GM23338 (cell line): Measurements from ENCODE around the gene SLC5A12. TPM values are rescaled to one million over a fixed set of nuclear protein-coding genes. Genes with fewer than 3 reads are reported as not detected.

Experiments used
- ATAC-seq: fragments of 200-7000 bp; cut with Tn5 transposase; 3 replicates; pipeline ENCODE4 v1.9.1; 2020
- DNase-seq: peaks from one replicate; pipeline ENCODE4 v3.0.0-alpha.2; 2015; ENCODE audit warnings: low spot score
- H2AFZ ChIP-seq: fragments of 200-600 bp; sonication (generic); 2 replicates; pipeline ENCODE4 v1.8.0; 2016; ENCODE audit warnings: antibody characterized with exemption, mild to moderate bottlenecking, moderate library complexity
- H3F3A ChIP-seq: fragments of 200-600 bp; sonication (generic); replicated peaks from 2 replicates; pipeline ENCODE4 v1.8.0; 2017; ENCODE audit warnings: antibody characterized with exemption, mixed run types, low read depth
- H3K27ac ChIP-seq: fragments of 200-600 bp; sonication (generic); 2 replicates; pipeline ENCODE4 v1.6.1; 2016; ENCODE audit warnings: low read depth
- H3K27me3 ChIP-seq: fragments of 200-600 bp; sonication (generic); 2 replicates; pipeline ENCODE4 v1.8.0; 2016; ENCODE audit warnings: mild to moderate bottlenecking, mixed run types, moderate library complexity; ENCODE audit not compliant: insufficient read depth
- H3K36me3 ChIP-seq: fragments of 200-600 bp; sonication (generic); 2 replicates; pipeline ENCODE4 v1.8.0; 2016; ENCODE audit warnings: mild to moderate bottlenecking; ENCODE audit not compliant: insufficient read depth
- H3K4me1 ChIP-seq: fragments of 200-600 bp; sonication (generic); 2 replicates; pipeline ENCODE4 v1.8.0; 2016; ENCODE audit warnings: mild to moderate bottlenecking, moderate library complexity; ENCODE audit not compliant: insufficient read depth
- H3K4me2 ChIP-seq: fragments of 200-600 bp; sonication (generic); 2 replicates; pipeline ENCODE4 v1.7.1; 2017; ENCODE audit warnings: mixed run types
- H3K4me3 ChIP-seq: fragments of 200-600 bp; sonication (generic); 2 replicates; pipeline ENCODE4 v1.6.1; 2016; ENCODE audit warnings: mixed run types
- H3K79me2 ChIP-seq: fragments of 200-600 bp; sonication (generic); replicated peaks from 2 replicates; pipeline ENCODE4 v1.8.0; 2017; ENCODE audit warnings: mild to moderate bottlenecking; ENCODE audit not compliant: insufficient read depth
- H3K9me2 ChIP-seq: fragments of 200-600 bp; sonication (generic); 2 replicates; pipeline ENCODE4 v1.8.0; 2017; ENCODE audit not compliant: insufficient read depth
- H4K20me1 ChIP-seq: fragments of 200-600 bp; sonication (generic); replicated peaks from 2 replicates; pipeline ENCODE4 v1.8.0; 2017; ENCODE audit warnings: mild to moderate bottlenecking; ENCODE audit not compliant: insufficient read depth
- H3K27ac Mint-ChIP-seq: 2 replicates; pipeline ENCODE4 v1.8.0; 2020; ENCODE audit warnings: inconsistent platforms, mild to moderate bottlenecking, moderate library complexity, mixed read lengths
- H3K27me3 Mint-ChIP-seq: 3 replicates; pipeline ENCODE4 v1.8.0; 2022; ENCODE audit warnings: low read depth, mild to moderate bottlenecking, moderate library complexity, mixed read lengths, inconsistent platforms; ENCODE audit not compliant: insufficient read depth, poor library complexity
- H3K36me3 Mint-ChIP-seq: 3 replicates; pipeline ENCODE4 v1.8.0; 2021; ENCODE audit warnings: low read depth, mild to moderate bottlenecking, inconsistent platforms, moderate library complexity, mixed read lengths
- H3K4me1 Mint-ChIP-seq: 3 replicates; pipeline ENCODE4 v1.8.0; 2020; ENCODE audit warnings: mild to moderate bottlenecking, inconsistent platforms, mixed read lengths
- H3K4me3 Mint-ChIP-seq: 3 replicates; pipeline ENCODE4 v1.8.0; 2021; ENCODE audit warnings: moderate library complexity, mild to moderate bottlenecking, inconsistent platforms, mixed read lengths
- H3K9me3 Mint-ChIP-seq: 3 replicates; pipeline ENCODE4 v1.8.0; 2020; ENCODE audit warnings: moderate library complexity, mild to moderate bottlenecking, inconsistent platforms, mixed read lengths
- CREB1 ChIP-seq: fragments of 250-450 bp; sonication (Bioruptor Pico); IDR thresholded peaks from 2 replicates; pipeline ENCODE4 v1.5.0; 2020; ENCODE audit warnings: low read depth, mild to moderate bottlenecking, moderate library complexity
- CTCF ChIP-seq, 2 experiments: fragments of 200-600 bp in 1 of 2; sonication (generic) in 1 of 2; conservative IDR thresholded peaks; 2 replicates each; pipeline versions ENCODE4 v1.5.1 to v1.6.1; 2016 to 2017; ENCODE audit warnings: antibody characterized with exemption in 2 of 2, low read depth in 2 of 2, mild to moderate bottlenecking in 2 of 2, moderate library complexity in 1 of 2
- POLR2AphosphoS5 ChIP-seq: IDR thresholded peaks from 2 replicates; pipeline ENCODE4 v1.6.1; 2016; ENCODE audit warnings: antibody characterized with exemption, low read depth
- REST ChIP-seq: IDR thresholded peaks from one replicate; pipeline ENCODE4 v1.6.1; 2018; ENCODE audit warnings: antibody characterized with exemption; ENCODE audit not compliant: unreplicated experiment
- STAT1 ChIP-seq: IDR thresholded peaks from one replicate; pipeline ENCODE4 v1.6.1; 2016; ENCODE audit warnings: antibody characterized with exemption; ENCODE audit not compliant: unreplicated experiment
- ZNF331 ChIP-seq: fragments of 250-450 bp; sonication (Bioruptor Pico); IDR thresholded peaks from 2 replicates; pipeline ENCODE4 v1.5.0; 2020; ENCODE audit warnings: low read depth, mild to moderate bottlenecking, moderate library complexity
- polyA plus RNA-seq: library from polyadenylated mRNA; unstranded; fragments of >200 nt; fragmentation: Nextera tagmentation; extraction: Ambion mirVana; gene quantifications from 2 replicates; pipeline ENCODE4 v1.2.1, GENCODE V29; 2016
- total RNA-seq: library from RNA; depleted of rRNA; stranded (reverse); fragments of >200 nt; shearing (Covaris generic); gene quantifications from 2 replicates; pipeline ENCODE4 v1.2.3, GENCODE V29; 2014

The SLC5A12 gene
- total and polyA plus RNA-seq, 2 experiments from 2014 or later = 0.60 to 1.4 TPM

- ATAC-seq (no peak), DNase-seq (no peak)
- Histone ChIP-seq H2AFZ (no peak overlapping the region), H3K9me2 (no peaks in the 10 kb centered on the region), H4K20me1 (no peaks in the 10 kb centered on the region), H3K36me3 (no peaks in the 10 kb centered on the region), H3K27ac (no peak overlapping the region), H3F3A (no peaks in the 10 kb centered on the region), H3K79me2 (no peaks in the 10 kb centered on the region), H3K4me1 (no peaks in the 10 kb centered on the region), H3K4me2 (no peak overlapping the region), H3K4me3 (no peak overlapping the region), H3K27me3 (no peaks in the 10 kb centered on the region)
- Mint-ChIP-seq H3K9me3 (no peaks in the 10 kb centered on the region), H3K27ac (no peak overlapping the region), H3K36me3 (no peaks in the 10 kb centered on the region), H3K4me3 (no peak overlapping the region), H3K4me1 (no peaks in the 10 kb centered on the region), H3K27me3 (no peaks in the 10 kb centered on the region)
- TF ChIP-seq POLR2AphosphoS5 = no peak
These were observed 46.5 kb downstream of the SLC5A12 start for GRCh38 chr11:26675233-26675928.

GRCh38 chr11:26665946-26666345, 55.9 kb downstream of the SLC5A12 start:
- TF ChIP-seq ZNF331 = no peak
- no peak for TF ChIP-seq STAT1
- Histone ChIP-seq H3K79me2 (no peaks in the 10 kb centered on the region), H3K9me2 (no peaks in the 10 kb centered on the region), H3K4me3 (no peak overlapping the region), H3K27me3 (no peaks in the 10 kb centered on the region), H3F3A (no peaks in the 10 kb centered on the region), H3K27ac (no peak overlapping the region), H3K4me2 (no peak overlapping the region), H2AFZ (no peak overlapping the region), H4K20me1 (no peaks in the 10 kb centered on the region), H3K4me1 (no peaks in the 10 kb centered on the region), H3K36me3 (no peaks in the 10 kb centered on the region)
- H3K4me3 Mint-ChIP-seq = no peak overlapping the region
- DNase-seq (no peak), ATAC-seq (no peak)
- H3K27me3 Mint-ChIP-seq = no peaks in the 10 kb centered on the region
- H3K9me3 Mint-ChIP-seq = no peaks in the 10 kb centered on the region
- peaks cover 8% of the 10 kb centered on the region for H3K4me1 Mint-ChIP-seq
- H3K27ac Mint-ChIP-seq = no peak overlapping the region
- no peaks in the 10 kb centered on the region for H3K36me3 Mint-ChIP-seq

GRCh38 chr11:26665036-26665435, 56.8 kb downstream of the SLC5A12 start:
- H3K36me3 Mint-ChIP-seq = no peaks in the 10 kb centered on the region
- Histone ChIP-seq H3K4me3 (no peak overlapping the region), H2AFZ (no peak overlapping the region), H3K27ac (no peak overlapping the region), H3K4me2 (no peak overlapping the region), H3K27me3 (no peaks in the 10 kb centered on the region), H3K9me2 (no peaks in the 10 kb centered on the region), H4K20me1 (no peaks in the 10 kb centered on the region), H3K79me2 (no peaks in the 10 kb centered on the region), H3K4me1 (no peaks in the 10 kb centered on the region), H3F3A (no peaks in the 10 kb centered on the region), H3K36me3 (no peaks in the 10 kb centered on the region)
- ATAC-seq = no peak
- H3K4me3 Mint-ChIP-seq = no peak overlapping the region
- no peak overlapping the region for H3K27ac Mint-ChIP-seq
- H3K9me3 Mint-ChIP-seq = no peaks in the 10 kb centered on the region
- H3K4me1 Mint-ChIP-seq = peaks cover 8% of the 10 kb centered on the region
- no peaks in the 10 kb centered on the region for H3K27me3 Mint-ChIP-seq
- no peak for DNase-seq
- TF ChIP-seq CREB1 (CRISPR knock-in tag) (no peak), CTCF (conservative IDR thresholded peaks at IDR 0.05; ENCODE audit: low read depth in 2 of 2) (no peak), REST (no peak)
